LoVo (cell line): Measurements from ENCODE around the gene CACHD1.

Experiments used
- DNase-seq: peaks from one replicate; pipeline ENCODE4 v3.0.0-alpha.2; 2016; ENCODE audit warnings: low spot score

CACHD1 gene

DNA sequence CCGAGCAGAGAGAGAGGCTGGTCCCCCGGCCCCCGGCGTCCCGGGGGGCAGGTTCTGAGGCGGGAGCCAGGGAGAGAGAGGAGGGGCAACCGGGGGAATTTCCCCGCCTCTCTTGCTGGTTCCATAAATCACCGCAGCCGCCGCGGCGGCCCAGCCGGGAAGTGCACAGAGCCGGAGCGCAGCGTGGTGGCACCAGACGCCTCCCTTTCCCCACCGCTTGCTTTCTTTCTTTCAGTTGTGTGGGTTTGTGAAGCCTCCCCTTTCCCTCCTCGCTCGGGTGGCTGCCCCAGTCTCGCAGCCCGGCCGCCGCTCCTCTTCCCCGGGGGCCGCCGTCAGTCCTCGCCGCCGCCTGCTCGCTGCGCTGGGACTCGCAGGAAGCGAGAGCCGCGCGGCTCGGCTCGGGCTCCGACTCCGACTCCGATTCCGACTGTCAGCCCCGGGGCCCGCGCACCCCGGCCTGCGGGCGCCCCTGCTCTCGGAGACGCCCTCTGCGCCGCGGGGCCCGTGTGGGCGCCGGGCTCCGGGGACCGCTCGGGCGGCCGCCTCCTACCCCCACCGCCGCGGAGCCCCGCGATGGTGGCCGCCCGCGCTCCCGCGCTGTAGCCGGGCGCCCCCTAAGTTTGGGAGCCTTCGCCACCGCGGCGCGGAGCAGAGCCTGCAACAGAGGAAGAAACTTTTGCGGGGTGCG is at the start of gene CACHD1:
Gene CACHD1, plus strand, starts transcription at position 153 of the 688 bp plus-strand sequence. CDS start 616 bp downstream, outside the sequence.
- peak; percentile 80 for DNase-seq

DNA sequence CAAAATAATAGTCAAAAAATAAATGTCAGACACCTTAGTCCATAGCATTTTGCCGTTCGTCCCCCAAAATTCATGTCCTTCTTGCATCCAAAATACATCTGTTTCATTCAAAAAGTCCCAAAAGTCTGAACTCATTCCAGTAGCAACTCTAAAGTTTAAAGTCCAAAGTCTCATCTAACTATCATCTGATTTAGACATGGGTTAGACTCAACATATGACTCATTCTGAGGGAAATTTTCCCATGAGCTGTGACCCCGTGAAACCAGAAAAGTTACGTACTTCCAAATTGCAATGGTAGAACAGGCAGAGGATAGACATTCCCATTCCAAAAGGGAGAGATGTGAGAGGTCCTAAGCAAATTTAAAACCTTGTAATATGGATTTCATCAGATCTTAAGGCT is 48.6 kb upstream of the CACHD1 start:
- peak; percentile 3 for DNase-seq

DNA sequence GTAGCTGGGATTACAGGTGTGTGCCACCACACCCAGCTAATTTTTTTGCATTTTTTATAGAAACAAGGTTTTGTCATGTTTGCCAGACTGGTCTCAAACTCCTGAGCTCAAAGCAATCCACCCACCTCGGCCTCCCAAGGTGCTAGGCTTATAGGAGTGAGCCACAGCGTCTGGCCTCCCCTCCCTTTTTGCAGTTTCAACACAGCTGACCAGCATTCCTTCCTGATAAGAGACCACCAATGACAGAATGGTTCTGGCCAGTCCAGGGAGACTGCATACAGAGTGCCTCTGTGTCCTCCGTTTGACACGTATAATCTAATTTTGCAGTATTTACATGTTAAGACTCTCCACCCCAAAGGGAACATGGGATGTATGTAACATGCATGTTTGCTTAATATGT is 46.4 kb upstream of the CACHD1 start:
- no peak for DNase-seq

DNA sequence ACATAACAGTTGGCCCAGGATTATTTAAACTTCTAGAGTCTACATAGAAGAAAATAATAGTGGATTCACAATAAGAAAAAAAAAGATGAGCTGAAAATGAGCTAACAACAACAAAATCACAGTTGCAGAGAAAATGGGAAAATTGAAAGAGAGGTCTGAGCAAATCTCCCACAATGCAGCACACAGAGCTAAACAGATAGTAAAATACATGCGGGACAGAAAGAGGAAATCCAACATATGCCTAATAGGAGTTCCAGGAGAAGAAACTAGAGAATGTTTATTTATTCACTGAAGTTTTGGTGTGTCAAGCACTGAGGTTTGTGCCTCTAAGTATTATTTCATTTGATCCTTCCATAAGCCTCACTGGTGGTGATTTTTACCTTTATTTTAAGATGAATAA is 45.5 kb upstream of the CACHD1 start:
- DNase-seq = no peak

DNA sequence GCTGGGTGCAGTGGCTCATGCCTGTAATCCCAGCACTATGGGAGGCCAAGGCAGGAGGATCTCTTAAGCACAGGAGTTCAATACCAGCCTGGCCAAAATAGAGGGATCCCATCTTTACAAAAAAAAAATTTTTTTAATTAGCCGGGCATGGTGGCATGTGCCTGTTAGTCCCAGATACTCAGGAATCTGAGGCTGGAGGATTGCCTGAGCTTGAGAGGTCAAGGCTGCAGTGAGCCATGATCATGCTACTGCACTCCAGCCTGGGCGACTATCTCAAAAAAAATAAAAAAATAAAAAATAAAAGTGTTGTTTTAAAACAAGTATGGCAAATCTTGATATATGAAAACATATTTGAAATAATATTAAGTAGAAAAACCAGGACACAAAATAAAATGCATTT is 44.4 kb upstream of the CACHD1 start:
- DNase-seq = no peak

DNA sequence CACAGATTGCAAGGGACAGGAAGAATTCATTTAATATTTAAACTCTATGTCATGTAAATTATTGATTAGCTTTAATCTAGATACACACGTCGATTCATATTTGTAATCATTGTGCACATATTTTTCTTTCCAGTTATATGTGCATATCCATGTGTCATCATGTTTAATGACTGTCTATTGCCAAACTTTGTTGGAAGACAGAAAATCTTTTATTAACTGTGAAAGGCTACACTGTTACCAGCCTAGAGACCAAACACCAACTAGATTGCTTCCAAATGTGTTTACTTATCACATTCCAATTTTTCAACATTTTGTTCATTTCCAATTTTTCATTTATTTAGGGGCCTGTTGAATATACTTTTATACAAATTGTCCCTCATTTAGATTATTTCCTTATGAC is 43.2 kb upstream of the CACHD1 start:
- no peak for DNase-seq

DNA sequence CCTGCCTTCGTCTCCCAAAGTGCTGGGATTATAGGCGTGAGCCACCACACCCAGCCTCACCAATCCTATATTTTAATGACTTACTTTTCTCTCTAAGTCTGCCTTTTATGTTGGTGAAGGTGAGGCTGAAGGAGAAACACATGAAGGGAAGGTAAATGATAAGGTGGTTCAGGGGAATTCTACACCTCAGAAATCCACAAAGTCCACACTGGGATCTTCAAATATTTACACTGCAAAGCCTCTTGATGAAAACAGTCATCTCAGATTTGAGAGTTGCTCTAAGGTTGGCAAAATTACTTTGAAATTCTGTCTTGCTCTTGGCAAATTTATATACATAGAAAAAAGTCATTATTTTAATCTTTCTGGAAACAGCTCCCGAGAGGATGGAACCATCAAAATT is 42.0 kb upstream of the CACHD1 start:
- no peak for DNase-seq

DNA sequence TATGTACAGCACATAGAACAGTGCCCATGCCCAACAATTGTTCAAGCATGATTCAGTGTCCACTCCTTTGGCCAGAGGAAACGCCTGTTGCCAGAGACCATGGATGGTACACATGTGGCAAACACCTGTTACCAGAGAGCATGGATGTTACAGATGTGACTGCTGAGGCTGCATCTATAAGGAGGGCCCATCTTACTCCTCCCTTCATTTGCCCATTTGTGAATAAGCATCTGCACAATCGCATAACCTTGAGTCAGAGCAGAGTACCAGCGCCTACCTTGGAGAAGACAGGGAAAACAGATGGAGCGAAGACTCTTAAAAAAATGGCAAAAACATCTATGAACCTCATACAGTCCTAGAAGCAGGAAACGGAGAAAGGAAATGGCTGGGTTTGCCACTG is 36.6 kb upstream of the CACHD1 start:
- DNase-seq = no peak

DNA sequence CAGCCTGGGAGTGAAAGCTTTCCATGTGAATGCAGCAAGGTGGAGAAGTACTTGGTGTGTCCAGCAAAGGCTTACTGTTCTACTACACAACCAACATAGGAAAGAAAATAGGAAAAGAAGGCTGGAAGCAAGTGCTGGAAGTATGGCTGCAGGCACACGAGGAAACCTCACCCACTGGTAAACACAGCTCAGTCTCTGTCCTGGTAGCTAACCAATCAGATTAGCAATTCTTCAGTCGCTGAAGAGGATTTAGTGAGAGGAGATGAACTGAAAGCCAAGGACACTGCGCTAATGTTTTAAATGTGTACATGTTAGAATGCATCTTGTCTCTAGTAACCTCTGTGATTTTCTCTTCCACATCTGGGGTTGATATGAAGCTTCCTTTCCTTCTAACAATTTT is 36.2 kb upstream of the CACHD1 start:
- DNase-seq = no peak

DNA sequence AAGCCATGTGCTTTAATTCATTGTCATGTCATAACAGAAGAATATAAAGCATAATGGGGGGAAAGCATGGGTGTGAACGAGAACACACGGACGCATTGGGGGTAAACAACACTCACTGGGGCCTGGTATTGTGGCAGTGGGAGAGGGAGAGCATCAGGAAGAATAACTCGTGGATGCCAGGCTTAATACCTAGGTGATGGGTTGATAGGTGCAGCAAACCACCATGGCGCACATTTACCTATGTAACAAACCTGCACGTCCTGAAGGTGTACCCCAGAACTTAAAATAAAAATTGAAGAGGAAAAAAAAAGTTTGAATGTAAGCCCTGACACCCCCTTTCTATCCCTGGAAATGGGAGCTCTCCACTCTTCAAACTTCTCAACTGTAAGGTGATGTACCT is 34.9 kb upstream of the CACHD1 start:
- no peak for DNase-seq

DNA sequence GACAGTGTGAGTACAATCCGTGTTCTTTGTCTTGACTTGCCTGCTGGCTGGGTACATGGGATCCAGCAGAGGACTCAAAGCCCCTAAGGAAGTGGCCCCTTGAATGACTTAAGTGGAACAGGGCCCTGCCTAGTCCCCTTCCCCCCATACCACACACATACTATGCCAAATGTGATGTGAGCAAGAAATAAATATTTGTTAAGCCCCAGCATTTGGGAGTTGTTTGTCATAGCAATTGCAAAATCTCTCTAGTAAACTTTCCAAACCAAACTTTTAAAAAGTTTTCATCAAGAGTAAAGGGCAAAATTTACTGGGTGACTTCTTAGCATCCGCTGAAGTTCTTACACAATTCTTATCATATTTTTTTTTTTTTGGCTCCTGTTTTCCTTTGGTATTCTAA is 32.5 kb upstream of the CACHD1 start:
- DNase-seq = no peak

DNA sequence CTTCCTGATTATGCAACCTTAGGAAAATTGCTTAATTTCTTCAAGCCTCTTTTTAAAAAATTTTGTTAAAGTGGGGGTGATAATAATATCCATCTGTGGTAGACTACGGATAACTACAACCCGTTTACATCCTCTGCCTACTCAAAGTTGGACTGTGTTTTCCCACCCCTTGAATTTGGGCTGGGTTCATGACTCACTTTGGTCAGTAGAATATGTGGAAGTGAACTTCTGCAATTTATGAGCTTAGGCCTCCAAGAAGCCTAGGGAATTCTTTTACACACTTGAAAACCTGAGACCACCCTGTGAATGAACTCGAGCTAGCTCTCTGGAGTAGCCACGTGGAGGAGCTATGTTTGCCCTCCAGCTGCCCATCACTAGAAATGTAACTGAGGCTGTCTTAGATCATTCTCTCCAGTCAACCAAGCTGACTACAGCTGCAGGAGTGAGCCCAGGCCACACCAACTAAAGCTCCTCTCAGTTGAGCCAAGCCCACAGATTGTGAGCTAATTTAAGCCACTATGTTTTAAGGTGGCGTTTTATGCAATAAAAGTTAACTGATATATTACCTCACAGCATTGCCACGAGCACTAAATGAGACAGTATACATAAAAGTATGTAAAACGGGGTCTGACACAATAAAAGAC is 29.6 kb upstream of the CACHD1 start:
- no peak for DNase-seq

DNA sequence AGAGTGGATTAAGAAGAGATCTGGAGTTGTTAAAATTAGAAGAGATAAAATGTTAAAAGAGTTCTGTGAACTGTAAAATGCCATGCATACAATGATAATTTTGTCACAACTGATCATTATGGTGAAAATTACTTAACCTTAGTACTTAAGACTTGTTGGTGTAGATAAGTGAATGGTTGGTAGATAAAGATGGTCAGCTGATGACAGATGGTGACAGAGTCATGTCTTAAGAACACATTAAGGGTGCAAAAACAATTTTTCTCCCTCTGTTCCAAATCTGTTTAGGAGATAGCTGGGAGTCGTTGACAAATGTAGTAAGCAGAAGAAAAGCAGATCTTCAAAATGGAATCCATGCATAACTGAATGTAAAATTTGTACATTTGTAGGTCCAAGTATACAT is 18.5 kb upstream of the CACHD1 start:
- no peak for DNase-seq

DNA sequence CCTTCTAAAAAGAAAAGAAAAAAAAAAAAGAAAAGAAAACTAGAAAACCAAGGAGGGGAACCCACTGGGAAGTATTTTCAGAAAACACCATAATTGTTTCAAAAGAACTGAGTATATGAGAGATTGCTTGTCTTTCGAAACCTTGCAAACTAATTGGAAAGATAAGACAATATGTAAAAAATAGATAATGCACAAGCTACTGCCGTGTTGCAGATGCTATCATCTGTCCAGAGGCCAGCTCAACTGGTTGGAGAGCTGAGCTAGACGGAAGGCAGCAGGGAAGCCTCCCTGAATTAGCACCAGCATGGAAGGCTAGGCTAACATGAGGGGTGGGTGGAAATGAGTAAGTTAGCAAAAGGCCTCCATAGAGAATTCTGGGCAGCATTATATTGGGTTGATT is 16.2 kb upstream of the CACHD1 start:
- no peak for DNase-seq

DNA sequence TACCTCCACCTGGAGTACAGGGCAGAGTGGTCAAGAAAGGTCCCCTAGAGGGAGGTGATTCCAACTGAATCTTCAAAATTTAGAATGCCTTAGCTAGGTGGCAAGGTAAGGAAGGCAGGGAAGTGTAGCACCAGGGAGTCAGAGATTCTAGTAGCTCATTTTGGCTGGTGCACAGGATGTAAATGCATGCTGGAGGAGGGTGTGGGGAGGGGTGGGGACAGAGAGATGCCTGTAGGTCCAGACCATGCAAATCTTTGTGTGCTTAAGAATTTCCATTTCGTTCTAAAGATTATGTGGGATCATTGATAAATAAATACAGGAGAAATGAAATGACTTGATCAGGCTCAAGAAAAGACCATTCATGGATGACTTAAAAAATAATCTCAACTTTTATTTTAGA is 11.0 kb upstream of the CACHD1 start:
- DNase-seq = no peak

DNA sequence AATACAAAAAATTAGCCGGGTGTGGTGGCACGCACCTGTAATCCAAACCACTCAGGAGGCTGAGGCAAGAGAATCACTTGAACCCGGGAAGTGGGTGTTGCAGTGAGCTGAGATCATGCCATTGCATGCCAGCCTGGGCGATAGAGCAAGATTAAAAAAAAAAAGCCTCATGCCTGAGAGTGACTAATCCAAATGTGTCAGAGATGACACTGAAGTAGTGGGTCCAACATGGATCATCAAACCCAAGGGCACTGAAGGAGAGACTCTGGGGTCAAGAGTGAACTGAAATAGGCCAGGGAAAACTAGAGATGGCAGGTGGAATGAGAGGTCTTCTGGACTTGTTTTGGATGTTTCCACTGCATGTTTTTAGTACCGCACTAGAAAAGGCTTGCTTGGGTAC is 10.2 kb upstream of the CACHD1 start:
- no peak for DNase-seq

DNA sequence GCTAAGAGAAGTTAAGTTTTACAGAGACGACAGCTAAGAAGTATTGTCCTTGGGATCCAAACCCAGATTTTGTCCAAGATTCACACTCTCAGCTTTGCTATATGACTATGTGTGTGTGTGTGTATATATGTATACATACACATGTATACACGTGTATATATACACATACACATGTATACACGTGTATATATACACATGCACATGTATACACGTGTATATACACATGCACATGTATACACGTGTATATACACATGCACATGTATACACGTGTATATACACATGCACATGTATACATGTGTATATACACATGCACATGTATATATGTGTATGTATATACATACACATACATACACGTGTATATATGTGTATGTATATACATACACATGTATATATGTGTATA is 3.9 kb upstream of the CACHD1 start:
- DNase-seq = no peak

DNA sequence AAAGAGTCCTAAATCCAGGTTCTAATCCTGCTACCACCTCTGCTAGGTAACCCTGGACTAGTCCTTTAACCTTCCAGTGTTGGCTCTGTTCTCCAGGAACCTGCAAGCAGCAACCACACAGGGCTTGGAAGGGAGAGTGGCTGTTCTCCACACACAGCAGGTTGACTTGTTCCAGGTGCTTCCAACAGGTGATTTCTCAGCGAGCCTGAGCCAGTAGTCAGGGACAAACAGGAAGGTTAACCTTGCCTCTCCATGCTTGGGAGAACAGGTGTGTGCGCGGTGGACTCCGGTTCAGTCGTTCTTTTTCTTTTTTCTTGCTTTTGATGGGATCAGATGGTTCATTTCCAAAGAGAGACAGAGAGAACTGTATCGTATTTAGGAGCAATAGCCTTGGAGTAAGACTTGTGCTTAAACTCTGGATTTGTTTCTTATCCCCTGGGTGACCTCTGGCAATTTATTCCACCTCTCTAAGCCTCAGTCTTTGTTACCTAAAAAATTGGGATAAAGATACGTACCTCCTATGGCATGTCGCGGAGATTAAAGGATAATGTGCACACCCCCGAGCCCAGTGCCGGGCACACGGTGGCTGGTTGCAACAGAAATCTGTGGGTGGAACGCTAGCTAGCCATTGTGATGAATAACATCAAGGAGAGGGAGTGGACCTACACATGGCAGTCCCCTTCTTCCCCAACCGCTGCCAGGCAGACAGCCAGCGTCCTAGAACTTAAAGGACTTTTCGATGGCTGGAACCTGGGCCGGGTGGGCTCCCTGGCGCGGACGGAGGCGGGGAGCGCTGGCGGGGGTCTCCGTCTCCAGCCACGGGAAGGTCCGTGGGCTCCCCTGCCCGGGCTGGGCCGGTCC is 583 bp upstream of the CACHD1 start:
- DNase-seq = peak; percentile 14

DNA sequence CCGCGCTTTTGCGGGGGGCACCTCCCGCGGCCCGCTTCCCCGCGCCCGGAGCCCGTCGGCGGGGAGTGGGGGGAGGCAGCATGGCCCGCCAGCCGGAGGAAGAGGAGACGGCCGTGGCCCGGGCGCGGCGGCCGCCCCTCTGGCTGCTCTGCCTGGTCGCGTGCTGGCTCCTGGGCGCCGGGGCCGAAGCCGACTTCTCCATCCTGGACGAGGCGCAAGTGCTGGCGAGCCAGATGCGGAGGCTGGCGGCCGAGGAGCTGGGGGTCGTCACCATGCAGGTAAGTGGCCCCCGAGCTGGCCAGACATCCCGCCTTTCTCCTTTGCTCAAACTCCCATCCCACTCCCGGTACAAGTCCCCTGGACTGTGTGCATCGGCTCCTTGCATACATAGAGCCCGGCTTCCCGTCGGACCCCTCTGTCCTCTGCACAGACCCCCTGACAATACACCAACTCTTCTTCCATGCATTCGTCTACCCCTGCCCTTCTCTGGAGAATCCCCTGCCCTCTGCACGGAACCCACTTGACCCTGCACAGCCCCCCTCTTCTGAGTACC is 812 bp downstream of the CACHD1 start:
- peak; percentile 26 for DNase-seq

DNA sequence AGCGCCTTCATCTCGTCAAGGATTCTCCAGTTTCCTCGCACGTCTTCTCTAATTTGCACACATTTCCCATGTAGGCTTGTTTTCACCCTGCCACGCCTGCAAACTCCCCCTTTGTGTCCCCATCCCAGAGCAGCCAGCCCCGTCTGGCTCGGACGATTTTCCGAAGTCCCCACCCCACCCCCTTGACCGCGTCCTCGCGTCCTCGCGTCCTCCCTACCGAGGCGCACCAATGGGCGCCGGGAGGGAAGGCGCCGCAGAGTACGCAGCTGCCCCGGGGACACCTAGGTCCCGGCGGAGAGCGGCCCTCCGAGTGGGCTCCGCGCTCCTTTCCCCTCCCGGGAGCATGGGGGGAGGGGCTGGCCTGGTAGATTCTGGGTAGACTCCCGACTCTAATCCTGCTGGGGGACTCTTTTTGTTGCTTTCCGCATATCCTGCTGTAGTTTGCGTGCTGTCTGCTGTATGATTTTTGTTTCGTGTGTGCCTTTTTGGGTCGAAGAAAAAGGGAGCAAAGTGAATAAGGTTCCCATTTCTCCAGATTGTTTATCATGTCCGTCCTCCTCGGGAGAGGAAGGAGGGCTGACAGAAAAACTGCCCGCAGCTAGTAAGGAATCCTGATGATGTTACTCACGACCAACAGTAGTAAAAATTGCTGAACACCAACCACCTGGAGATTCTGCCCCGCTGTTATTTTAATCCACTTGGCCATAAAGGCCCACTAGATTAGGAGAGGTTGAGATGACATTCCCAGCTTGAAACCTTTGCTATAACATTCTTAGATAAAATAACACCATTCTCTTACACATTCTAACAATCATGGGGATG is 1.5 kb downstream of the CACHD1 start:
- no peak for DNase-seq

DNA sequence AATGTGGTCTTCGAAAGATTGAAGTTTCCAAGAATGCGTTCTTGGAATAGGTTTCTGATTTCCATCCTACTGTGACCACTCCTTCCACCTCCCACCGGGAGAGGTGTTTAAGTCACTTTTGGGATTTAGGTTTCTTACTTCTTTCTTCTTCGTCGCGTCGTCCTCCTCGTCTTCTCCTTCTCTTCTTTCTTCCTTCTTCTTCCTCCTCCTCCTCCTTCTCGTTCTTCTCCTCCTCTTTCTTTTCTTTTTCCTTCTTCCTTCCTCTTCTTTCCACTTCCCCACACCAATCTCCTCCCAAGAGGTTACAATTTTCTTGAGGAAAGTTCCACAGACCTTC is 2.1 kb downstream of the CACHD1 start:
- no peak for DNase-seq

DNA sequence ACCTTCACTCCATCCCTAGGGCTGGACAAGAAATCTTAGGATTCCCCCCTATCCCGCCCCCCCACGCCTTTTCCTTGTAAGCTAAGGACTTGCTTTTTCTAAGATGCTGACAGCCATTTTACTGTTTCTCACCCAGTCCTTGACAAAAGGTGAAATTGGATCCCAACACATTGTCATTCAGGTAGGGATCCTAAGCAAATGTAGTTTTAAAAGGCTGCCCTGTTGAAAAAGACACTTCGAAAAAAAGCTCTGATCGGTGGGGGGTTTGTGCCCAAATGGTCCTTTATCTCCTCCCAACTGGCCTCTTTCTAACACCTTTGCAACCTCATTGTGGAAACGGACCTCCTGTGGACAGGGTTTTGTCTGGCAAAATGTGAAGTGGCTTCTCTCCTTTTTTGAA is 2.9 kb downstream of the CACHD1 start:
- no peak for DNase-seq
